Measurements from ENCODE around the gene PLAAT5. TPM values are rescaled to one million over a fixed set of nuclear protein-coding genes. Genes with fewer than 3 reads are reported as not detected.
"Not testable (repeated sequence)": the region's sequence is repeated elsewhere in the genome, so short reads cannot be mapped to it uniquely, and the experiment has no call there.

Gene PLAAT5
- total RNA-seq, result not detected in 2 replicates

- DNase-seq (ENCODE audit: extremely low read depth, low read depth, low spot score), result no peak
Observed at GRCh38 chr11:63490551-63491239, at the start of gene PLAAT5. TSS of gene PLAAT5 (minus strand) at chr11:63491167. CDS start at chr11:63491034, 133 bp downstream.

GRCh38 chr11:63537293-63538101 lies 46.5 kb upstream of the PLAAT5 start:
- DNase-seq (ENCODE audit: extremely low read depth, low read depth, low spot score), result no peak

GRCh38 chr11:63536669-63537292 lies 45.8 kb upstream of the PLAAT5 start, which contains the start of gene PLAAT4:
TSS of gene PLAAT4 (plus strand) at chr11:63536808. CDS start at chr11:63536869, 61 bp downstream.
- DNase-seq (ENCODE audit: extremely low read depth, low read depth, low spot score), result no peak

- DNase-seq (ENCODE audit: extremely low read depth, low read depth, low spot score), result no peak
Observed at GRCh38 chr11:63535734-63536133, 44.8 kb upstream of the PLAAT5 start.

- no peak for DNase-seq (ENCODE audit: extremely low read depth, low read depth, low spot score)
Observed at GRCh38 chr11:63534895-63535461, 44.0 kb upstream of the PLAAT5 start.

- no peak for DNase-seq (ENCODE audit: extremely low read depth, low read depth, low spot score)
Observed at GRCh38 chr11:63534076-63534475, 43.1 kb upstream of the PLAAT5 start.

GRCh38 chr11:63532799-63533475 lies 42.0 kb upstream of the PLAAT5 start:
- no peak for DNase-seq (ENCODE audit: extremely low read depth, low read depth, low spot score)

- no peak for DNase-seq (ENCODE audit: extremely low read depth, low read depth, low spot score)
Observed at GRCh38 chr11:63532117-63532516, 41.1 kb upstream of the PLAAT5 start.

GRCh38 chr11:63531074-63531792 lies 40.3 kb upstream of the PLAAT5 start:
- not testable (repeated sequence) for DNase-seq (ENCODE audit: extremely low read depth, low read depth, low spot score)

- DNase-seq (ENCODE audit: extremely low read depth, low read depth, low spot score), result no peak
Observed at GRCh38 chr11:63530021-63530420, 39.1 kb upstream of the PLAAT5 start.

GRCh38 chr11:63529373-63529772 lies 38.4 kb upstream of the PLAAT5 start:
- not testable (repeated sequence) for DNase-seq (ENCODE audit: extremely low read depth, low read depth, low spot score)

GRCh38 chr11:63528729-63529278 lies 37.8 kb upstream of the PLAAT5 start:
- DNase-seq (ENCODE audit: extremely low read depth, low read depth, low spot score), result not testable (repeated sequence)

- DNase-seq (ENCODE audit: extremely low read depth, low read depth, low spot score), result not testable (repeated sequence)
Observed at GRCh38 chr11:63528156-63528555, 37.2 kb upstream of the PLAAT5 start.

GRCh38 chr11:63527667-63528066 lies 36.7 kb upstream of the PLAAT5 start:
- DNase-seq (ENCODE audit: extremely low read depth, low read depth, low spot score), result no peak

GRCh38 chr11:63523151-63523550 lies 32.2 kb upstream of the PLAAT5 start:
- DNase-seq (ENCODE audit: extremely low read depth, low read depth, low spot score), result no peak

GRCh38 chr11:63521896-63522295 lies 30.9 kb upstream of the PLAAT5 start:
- no peak for DNase-seq (ENCODE audit: extremely low read depth, low read depth, low spot score)

- DNase-seq (ENCODE audit: extremely low read depth, low read depth, low spot score), result no peak
Observed at GRCh38 chr11:63520606-63521170, 29.7 kb upstream of the PLAAT5 start.

GRCh38 chr11:63518548-63518947 lies 27.6 kb upstream of the PLAAT5 start:
- DNase-seq (ENCODE audit: extremely low read depth, low read depth, low spot score), result no peak

- DNase-seq (ENCODE audit: extremely low read depth, low read depth, low spot score), result no peak
Observed at GRCh38 chr11:63517156-63517555, 26.2 kb upstream of the PLAAT5 start.
